Right lung (tissue), 5 donors: ENCODE data around the gene SFT2D2. TPM values are rescaled to one million over a fixed set of nuclear protein-coding genes. Genes with fewer than 3 reads are reported as not detected.

ENCODE experiments used
- DNase-seq, 2 donors: peaks; one replicate each; pipeline ENCODE4 v3.0.0-alpha.2; 2013
- polyA plus RNA-seq, 5 donors: library from polyadenylated mRNA; unstranded; fragments of 120-200 nt; gene quantifications; one replicate each; pipeline versions ENCODE4 v1.2.1 to v1.2.3, GENCODE V29; 2013; ENCODE audit warnings: inconsistent platforms in 1 of 5, low replicate concordance in 1 of 5; ENCODE audit not compliant: insufficient read length in 5 of 5, insufficient read depth in 1 of 5

The SFT2D2 gene
- polyA plus RNA-seq, 5 donors = 15.6 to 24.5 (median 22.4) TPM

DNA sequence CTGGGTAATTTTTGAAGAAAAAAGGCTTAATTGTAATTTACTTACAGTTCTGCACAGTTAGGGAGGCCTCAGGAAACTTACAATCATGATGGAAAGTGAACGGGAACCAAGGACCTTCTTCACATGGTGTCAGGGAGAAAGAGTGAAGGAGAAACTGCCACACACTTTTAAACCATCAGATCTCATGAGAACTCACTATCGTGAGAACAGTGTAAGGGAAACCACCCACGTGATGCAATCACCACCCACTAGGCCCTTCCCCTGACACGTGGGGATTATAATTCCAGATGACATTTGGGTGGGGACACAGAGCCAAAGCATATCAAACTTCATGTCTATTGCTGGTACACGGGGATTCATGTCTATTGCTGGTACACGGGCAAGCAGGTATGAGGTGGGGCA is 5.3 kb upstream of the SFT2D2 start:
- DNase-seq = no peak

DNA sequence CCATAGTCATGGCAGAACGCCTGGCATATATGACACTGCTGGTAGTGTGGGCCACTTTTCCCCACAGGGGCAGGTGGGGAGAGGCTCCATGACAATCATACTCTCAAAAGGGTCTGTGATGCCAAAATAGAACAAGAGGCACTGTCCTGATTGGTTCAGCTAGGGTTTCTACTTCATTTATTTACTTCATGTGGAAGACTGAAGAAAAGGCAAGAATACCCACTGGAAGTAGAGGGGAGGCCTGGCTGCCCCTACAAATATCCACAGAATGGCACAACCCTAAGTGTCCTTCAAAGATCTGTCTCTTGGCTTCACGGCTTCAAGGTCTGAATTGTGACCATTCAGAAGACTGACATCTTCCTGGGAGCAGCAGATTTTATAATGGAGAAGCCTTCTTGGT is 4.5 kb upstream of the SFT2D2 start:
- no peak for DNase-seq

DNA sequence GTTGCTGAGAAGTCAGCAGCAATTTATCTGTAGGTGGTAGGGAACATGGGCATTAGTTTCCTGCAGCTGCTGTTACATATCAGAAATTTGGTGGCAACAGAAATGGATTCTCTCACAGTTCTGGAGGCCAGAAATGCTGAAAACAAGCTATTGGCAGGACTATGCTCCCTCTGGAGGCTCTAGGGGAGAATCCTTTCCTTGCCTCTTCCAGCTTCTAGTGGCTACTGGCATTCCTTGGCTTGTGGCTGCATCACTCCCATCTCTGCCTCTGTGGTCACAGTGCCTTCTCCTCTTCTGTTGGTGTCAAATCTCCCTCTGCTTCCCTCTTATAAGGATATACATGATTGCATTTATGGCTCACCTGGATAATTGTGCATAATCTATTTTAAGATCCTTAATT is 2.5 kb upstream of the SFT2D2 start:
- DNase-seq = no peak

DNA sequence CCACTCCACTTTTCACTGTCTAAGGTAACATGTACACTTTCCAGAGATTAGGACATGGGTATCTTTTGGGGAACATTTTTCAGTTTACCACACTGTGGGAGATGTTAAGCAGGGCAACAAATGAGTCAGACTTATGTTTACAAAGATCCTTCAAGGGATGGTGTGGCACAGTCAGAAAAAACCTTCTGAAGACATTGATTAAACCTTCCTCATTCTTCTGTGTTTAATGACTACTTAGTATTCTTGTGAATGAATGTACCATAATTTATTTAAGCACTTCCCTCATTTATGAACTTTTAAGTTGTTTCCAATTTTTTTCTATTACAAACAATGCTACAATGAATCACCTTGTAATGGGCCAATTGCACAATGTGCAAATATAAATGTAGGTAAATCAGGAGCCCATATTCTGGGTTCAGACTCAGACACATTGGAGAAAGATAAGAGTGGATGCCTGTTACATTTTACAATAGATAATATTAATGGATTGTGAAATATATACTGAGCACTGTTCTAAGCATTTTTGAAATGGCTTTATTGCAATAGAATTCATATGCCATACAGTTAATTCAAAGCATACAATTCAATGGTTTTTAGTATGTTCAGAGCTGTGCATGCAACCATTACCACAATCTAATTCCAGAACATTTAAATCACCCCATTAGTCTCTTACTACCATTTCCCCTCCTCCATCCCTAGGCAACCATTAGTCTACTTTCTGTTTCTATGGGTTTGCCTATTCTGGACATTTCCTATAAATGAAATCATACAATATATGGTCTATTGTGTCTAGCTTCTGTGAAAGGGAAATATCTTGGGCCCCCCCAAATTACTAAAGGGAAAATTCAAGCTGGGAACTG is 1.9 kb upstream of the SFT2D2 start:
- DNase-seq = no peak

DNA sequence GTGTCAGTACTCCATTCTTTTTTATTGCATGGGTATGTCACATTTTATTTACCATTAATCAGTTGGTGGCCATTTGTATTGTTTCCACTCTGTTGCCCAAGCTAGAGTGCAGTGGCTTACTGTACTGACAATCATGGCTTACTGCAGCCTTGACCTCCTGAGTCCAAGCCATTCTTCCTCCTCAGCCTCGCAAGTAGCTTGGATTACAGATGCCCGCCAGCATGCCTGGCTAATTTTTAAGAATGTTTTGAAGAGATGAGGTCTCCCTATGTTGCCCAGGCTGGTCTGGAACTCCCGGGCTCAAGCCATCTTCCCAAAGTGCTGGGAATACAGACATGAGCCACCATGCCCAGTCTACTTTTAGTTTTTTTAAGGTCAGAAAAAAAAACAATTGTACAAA is 813 bp upstream of the SFT2D2 start:
- DNase-seq = no peak

DNA sequence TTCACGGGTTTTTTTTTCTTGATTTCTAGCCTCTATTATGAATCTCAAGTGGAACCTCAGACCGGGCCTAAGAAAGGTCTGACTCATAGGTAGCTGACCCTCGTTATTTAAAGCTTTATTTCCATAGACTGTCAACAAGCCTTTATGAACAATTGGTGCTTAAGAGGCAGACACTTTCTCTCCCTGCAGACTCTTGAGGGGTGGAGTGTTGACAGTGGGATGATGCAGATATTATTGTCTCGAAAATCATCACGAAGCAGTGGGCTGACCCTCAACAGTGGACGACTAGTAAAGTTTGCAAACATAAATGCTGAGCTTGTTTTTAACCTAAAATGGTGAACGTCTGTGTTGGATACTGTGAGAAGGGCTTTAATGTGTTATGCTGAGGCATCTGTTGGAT is 1.8 kb downstream of the SFT2D2 start:
- no peak for DNase-seq

DNA sequence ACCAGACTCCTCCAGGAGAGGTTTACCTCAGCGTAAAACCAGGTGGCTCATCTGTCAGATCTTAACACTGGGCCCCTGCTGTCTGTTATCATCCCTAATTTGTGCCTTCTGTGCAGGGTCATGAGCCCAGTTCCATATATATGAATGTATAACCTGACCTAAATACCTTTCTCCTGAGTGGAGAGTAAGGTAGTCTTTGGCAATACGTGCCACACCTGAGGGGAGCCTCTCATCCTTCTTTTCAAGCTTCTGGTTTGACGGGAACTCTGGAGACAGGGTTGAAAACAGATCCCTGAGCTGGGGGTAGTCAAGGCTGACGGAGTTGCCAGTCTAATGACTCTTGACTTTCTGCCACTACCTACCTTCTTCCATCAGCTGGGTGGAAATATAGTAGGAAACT is 4.1 kb downstream of the SFT2D2 start:
- DNase-seq = no peak

DNA sequence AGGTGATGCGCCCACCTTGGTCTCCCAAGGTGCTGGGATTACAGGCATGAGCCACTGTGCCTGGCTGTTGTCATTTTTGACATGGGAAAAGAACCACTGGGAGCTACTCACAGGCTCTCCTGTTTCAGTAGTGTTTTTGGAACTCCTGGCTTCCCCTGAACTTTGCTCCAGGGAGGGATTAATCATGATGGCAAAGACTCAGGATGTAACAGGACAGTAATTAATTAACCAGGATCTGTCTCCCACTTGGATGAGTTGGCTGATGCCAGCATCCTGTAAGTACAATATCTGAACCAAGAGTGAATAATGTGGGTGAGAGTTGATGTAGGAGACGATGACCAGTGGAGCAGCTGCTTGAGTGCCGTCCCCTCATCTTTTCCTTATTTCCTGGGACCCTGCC is 4.9 kb downstream of the SFT2D2 start:
- no peak for DNase-seq

DNA sequence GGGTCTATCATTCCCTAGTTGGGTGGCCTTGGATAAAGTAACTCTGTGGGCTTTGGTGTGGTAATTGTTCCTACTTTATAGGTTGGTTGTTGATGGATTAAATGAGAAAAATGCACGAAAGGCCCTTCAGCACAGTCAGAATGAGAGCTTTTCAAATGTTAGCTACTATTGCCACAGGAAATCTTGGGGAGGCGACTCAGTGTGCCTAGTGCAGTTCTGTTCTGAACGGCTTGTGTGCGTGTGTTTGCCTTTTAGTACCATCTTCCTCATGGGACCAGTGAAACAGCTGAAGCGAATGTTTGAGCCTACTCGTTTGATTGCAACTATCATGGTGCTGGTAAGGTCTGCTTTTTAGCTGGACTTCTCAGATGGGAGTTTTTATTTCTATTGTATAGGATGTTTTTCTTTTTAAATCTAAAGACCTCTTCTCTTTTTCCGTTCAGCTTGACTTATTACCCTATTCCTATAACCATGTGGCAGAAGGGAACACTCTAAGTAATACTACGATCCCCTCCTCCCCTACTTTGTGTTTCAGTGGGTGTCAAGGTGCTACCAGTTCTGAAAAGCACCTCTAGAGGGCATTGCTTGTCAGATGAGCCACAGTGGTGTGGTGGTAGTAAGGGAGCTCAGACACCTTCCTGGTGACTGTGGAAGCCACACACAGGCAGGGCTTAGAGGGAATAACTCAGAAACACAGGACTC is 9.2 kb downstream of the SFT2D2 start:
- no peak for DNase-seq

DNA sequence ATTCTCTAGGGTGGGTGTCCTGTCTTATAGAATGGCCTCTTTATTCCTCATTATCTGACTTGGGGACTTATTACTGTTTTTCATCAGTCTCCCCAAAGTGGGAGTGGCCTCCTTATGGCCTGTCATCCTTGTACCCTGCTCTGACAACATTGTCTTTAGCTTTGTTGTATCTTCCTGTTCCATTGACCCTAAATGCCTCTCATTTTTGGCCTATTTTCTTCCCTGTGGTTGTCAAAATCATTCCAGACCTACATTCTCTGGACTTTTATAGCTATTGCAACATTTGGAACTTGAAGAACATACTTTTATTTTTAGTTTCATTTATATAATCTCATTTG is 9.7 kb downstream of the SFT2D2 start:
- no peak for DNase-seq

DNA sequence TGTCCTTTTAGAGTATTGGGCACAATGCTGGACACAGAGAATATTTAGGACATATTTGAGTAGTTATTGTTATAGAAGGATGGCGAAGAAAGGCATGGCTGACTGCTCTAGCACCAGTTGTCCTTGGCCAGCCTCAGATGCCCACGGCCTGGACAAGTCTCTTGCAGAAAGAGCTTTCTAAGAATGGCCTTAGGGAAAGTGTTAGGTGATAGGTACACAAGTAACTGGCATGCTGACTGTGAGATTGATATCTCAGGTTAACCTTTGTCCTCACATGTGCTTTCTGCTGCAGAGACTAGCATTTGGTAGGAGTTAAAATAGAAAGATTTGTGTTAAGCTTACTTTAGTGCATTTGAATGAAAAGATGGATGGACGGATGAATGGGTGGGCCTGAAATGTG is 10.1 kb downstream of the SFT2D2 start:
- DNase-seq = no peak

DNA sequence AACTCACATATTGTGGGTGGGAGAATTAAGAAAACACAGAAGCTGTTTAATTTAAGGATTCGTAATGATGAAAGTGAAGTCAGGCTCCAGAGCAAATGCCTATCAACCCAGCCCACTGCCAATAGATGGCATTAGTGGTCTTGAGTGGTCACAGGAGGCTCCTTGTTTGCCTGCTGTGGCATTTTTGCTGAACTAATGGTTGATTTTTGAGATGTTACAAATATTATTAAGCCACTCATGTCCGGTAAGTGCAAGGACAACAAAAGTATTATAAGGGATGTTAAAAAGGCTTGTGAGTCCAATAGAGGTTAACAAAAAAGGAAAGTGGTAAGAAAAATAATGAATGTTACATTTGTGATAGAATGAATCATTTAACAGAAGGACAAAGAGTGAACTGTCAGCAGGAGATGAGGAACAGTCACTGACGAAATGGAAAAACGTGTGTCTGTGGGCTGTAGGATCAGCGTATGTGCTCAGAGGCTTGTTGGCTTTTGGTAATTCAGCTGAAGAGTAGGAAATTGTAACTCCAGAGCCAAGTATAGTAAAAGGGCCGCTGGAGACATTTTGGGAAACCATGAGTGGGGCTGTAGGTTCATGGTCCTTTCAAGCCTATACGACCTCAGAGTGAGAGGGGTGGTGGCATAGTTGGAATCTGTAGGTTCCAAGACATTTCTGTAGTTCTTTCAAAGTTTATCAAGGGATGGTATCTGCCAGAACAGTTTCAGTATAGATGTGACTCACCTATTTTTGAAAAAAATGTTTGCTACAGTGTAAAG is 11.2 kb downstream of the SFT2D2 start:
- DNase-seq = no peak

DNA sequence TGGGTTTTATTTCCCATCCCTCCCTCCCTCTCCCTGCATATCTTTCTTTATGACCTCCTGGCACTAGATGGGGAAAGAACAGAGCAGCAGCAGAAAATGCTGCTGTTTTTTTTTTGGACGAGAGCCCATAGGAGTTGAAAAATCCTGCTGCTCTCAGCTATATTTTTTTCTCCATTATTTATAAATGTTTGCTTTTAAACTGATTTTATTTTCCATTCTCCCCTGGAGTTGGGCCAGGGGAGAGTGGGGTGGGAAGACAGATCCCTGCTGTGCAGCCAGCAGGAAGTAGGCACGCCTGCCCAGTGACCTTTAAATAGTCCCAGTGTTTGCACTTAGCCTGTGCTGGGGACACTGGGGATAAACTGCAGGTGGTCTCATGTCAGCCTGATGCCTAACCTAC is 17.4 kb downstream of the SFT2D2 start:
- peak; percentile 89 for DNase-seq

DNA sequence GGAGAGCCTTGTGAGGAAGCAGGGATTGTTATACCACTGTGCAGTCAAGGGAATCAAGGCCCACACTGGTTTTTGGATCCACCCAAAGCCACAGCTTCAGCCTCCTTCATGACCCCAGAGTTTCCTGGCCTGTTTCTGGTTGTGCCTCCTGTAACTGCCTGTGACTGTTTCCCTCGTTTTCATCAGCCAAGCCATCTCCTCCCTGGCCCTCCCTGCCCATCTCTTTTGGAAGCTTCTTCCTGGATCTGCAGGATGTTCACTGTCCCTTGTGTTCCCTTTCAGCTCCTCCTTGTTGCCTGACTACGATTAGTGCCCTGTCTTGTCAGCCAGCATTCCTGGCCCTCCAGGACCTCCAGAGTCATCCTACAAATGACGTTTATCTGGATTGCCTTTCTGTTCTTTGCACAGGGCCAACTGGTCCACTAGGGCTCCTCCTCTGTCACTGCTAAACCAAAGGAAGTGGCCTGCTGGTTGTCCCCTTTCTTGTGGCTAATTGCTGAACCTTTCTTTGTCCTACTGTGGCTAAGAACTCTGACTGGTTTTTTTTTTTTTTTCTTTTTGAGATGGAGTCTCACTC is 17.9 kb downstream of the SFT2D2 start:
- DNase-seq = no peak

DNA sequence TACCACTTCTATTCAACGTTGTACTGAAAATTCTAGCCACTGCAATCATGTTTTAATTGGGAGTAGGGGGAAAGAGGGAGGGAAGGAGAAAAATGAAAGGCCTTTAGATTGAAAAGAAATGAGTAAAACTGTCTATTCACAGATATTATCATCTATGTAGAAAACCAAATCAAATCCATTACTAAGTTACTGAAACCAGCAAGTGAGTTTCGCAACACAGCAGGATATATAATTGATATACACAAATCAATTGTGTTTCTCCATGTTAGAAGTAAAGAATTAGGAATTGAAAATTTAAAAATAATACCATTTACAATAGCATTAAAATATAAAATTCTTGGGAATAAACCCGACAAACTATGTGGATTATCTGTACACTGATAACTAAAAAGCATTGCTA is 19.2 kb downstream of the SFT2D2 start:
- DNase-seq = no peak

DNA sequence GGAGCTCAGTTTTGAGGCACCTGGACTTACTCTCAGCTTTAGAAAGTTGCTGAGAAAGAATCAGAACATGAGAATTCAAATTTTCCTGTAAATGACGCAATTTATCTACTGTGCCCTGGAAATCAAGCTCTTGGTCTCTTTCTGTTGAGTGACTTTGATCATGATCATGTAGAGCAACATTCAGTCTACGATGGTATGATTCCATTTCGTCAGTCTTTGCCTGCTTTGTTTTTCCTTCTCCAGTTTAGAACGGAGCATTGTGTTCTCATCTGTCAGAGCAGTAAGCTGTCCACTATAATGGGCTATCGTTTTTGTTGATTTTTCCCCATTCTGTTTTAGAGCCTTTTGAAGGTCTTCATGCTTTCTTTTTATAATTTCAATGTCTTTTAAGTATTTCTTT is 20.7 kb downstream of the SFT2D2 start:
- DNase-seq = no peak

DNA sequence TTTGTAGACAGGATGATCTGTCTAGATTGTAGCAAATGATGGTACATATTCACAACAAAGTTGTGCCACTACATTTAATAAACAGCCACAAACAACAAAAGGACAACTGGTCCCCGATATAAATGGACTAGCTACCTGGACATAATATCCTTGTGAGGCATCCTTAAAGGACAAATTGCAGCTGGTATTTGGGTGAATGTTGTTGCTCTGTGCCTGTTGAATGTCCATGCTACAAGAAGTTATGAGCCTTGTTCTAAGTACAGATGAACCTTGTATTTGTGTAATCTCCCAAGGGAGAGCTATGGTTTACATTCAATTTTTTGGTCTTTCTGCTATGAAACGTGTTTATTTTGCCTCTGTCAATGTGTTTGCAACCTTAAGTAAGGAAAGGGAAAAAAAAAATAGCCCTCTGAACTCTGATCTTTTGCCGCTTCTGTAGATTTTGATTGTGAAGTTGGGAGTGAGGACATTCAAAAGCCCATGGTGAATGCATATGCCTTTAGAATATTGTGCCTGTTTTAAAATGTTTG is 26.5 kb downstream of the SFT2D2 start:
- no peak for DNase-seq

DNA sequence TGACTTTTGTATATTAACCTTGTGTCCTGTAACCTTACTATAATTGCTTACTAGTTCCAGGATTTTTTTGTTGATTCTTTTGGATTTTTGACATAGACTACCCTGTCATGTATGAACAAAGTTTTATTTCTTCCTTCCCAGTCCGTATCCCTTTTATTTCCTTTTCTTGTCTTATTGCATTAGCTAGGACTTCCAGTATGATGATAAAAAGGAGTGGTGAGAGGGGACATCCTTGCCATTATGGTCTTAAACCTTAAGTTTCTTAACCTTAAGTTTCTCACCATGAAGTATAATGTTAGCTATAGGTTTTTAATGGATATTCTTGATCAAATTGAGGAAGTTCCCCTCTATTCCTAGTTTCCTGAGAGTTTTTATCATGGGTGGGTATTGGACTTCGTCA is 30.4 kb downstream of the SFT2D2 start:
- DNase-seq = no peak

DNA sequence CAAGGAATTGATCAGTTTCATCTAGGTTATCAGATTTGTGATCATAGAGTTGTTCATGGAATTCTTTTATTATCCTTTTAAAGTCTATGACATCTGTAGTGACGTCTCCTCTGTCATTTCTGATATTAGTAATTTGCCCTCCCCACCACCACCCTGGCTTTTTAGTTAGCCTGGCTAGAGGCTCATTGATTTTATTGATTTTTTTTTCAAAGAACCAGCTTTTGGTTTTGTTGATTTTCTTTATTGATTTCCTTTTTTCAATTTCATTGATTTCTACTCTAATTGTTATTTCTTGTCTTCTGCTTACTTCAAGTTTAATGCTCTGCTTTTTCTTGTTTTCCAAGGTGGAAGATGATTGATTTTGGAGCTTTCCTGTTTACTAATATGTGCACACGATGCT is 31.6 kb downstream of the SFT2D2 start:
- no peak for DNase-seq

DNA sequence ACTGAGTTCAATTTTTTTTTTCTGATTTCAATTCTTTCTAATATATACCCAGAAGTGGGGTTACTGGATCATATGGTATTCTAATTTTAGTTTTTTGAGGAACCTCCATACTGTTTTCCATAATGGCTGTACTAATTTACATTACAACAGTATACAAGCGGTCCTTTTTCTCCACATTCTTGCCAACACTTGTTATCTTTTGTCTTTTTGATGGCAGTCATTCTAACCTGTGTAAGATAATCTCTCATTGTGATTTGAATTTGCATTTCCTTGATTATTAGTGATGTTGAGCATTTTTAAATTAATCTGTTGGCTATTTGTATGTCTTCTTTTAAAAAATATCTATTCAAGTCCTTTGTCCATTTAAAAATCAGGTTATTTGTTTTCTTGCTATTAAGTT is 33.8 kb downstream of the SFT2D2 start:
- DNase-seq = no peak

DNA sequence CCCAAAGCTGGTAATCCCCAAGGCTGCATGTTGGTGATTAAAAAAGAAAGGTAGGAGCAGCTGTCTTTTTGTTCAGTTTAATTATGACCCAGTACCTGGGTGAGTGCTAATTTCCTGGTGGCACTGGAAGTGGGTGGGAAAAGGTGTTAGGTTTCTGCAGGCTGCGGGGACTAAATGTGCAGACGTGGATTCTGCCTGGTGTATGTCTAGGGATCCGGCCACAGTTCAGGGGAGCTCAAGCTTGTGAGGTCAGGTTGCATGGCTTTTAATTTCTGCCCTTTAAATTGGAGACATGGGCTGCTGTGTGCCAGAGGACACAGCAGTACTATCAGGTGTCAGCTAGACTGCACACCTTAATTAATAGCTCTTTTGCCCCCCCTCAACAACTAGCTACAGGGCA is 34.6 kb downstream of the SFT2D2 start:
- no peak for DNase-seq

DNA sequence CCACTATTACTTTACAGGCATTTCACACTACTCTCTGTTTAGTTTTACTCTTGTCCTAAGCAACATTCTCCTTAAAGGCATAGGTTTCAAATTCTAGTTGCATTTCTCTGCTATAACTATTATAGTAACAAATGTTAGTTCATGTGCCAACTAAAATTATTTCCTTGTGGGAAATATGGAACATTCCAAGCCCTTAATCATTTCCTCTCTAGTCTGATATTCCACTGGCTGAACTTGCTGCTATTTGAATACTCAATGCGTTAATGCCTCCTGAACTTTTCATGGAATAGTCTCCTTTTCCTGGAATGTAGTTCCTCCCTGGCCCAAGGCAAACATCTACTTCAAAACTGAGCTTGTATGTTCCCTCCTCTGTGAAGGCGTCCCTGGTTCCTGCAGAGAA is 35.6 kb downstream of the SFT2D2 start:
- DNase-seq = no peak
